GM12878 (cell line): ENCODE data around the gene KRT78.

Experiments
- CREB1 ChIP-seq: IDR thresholded peaks from 2 replicates; pipeline ENCODE4 v1.6.1; 2012; ENCODE audit warnings: low read depth, mild to moderate bottlenecking, inconsistent platforms
- MAX ChIP-seq: IDR thresholded peaks from 2 replicates; pipeline ENCODE4 v1.6.1; 2012; ENCODE audit warnings: low read depth, low read length, improper control_type of control experiment
- SIX5 ChIP-seq: IDR thresholded peaks from 2 replicates; pipeline ENCODE4 v1.6.1; 2011; ENCODE audit warnings: mild to moderate bottlenecking, low read depth, low read length, moderate library complexity; ENCODE audit not compliant: severe bottlenecking

- TF ChIP-seq SIX5 (no peak), MAX (no peak), CREB1 (no peak)
Observed at GRCh38 chr12:52874573-52875435, 26.0 kb upstream of the KRT78 start.
